Activated naive CD8-positive, alpha-beta T cell treated with anti-CD3 and anti-CD28 coated beads for 36 hours (primary cell): ENCODE data around the gene ALS2. TPM values are rescaled to one million over a fixed set of nuclear protein-coding genes. Genes with fewer than 3 reads are reported as not detected.

Source experiments
- DNase-seq: peaks from one replicate; pipeline ENCODE4 v3.0.0; 2021
- H3K27ac Mint-ChIP-seq: one replicate; pipeline ENCODE4 v1.8.0; 2022; ENCODE audit warnings: mild to moderate bottlenecking, moderate library complexity, mixed read lengths
- H3K27me3 Mint-ChIP-seq: one replicate; pipeline ENCODE4 v1.8.0; 2022; ENCODE audit warnings: mild to moderate bottlenecking, mixed read lengths
- H3K36me3 Mint-ChIP-seq: one replicate; pipeline ENCODE4 v1.8.0; 2021; ENCODE audit warnings: mild to moderate bottlenecking, mixed read lengths
- H3K4me1 Mint-ChIP-seq: one replicate; pipeline ENCODE4 v1.8.0; 2021; ENCODE audit warnings: mixed read lengths
- H3K4me3 Mint-ChIP-seq: one replicate; pipeline ENCODE4 v1.8.0; 2022; ENCODE audit warnings: mild to moderate bottlenecking, moderate library complexity, mixed read lengths
- H3K9me3 Mint-ChIP-seq: one replicate; pipeline ENCODE4 v1.8.0; 2022; ENCODE audit warnings: mixed read lengths
- total RNA-seq, 2 experiments: library from RNA; stranded (reverse); gene quantifications; one replicate each; pipeline ENCODE4 v1.2.3, GENCODE V29; 2021

ALS2 gene
- total RNA-seq, 2 experiments from 2014 or later: 16.1 to 16.5 TPM

- no peak overlapping the region for H3K27ac Mint-ChIP-seq
- DNase-seq: no peak
- H3K27me3 Mint-ChIP-seq: peaks cover 16% of the 10 kb centered on the region
- no peak overlapping the region for H3K4me3 Mint-ChIP-seq
- no peaks in the 10 kb centered on the region for H3K9me3 Mint-ChIP-seq
- peaks cover 2% of the 10 kb centered on the region for H3K4me1 Mint-ChIP-seq
- H3K36me3 Mint-ChIP-seq: no peaks in the 10 kb centered on the region
Measured at GRCh38 chr2:201798252-201798913, 17.6 kb upstream of the ALS2 start.

DNA sequence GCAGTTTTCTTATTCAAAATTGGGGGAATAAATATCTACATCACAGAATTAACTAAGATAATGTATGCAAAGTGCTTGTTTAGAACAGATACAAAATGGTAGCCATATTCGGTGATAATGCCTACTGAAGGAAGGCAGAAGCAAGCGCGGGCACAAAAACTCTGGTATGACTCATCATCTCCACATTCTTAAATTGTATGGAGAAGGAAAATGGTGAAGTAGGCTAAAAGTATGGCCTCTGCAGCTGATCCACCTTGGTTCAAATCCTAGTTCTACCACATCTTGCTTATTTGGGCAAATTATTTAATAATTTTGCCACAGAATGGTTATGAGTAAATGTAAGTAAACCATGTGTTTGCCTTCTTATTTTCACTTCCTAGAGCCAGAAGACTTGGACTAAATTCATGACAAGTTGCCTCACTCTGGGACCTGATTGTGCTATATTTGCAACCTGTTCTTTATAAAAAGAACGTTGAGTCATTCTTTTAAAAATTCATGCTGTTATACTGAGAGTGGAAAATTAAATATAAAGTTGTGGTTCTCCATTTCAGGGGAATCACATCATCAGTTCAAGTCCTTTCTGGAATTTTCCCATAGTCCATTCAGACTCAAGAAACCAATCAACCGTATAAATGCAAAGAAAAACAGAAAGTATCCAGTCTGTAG lies 16.6 kb upstream of the ALS2 start:
- H3K36me3 Mint-ChIP-seq: no peaks in the 10 kb centered on the region
- H3K9me3 Mint-ChIP-seq: no peaks in the 10 kb centered on the region
- H3K27ac Mint-ChIP-seq: no peak overlapping the region
- peaks cover 12% of the 10 kb centered on the region for H3K27me3 Mint-ChIP-seq
- DNase-seq: no peak
- no peak overlapping the region for H3K4me3 Mint-ChIP-seq
- H3K4me1 Mint-ChIP-seq: peaks cover 2% of the 10 kb centered on the region

- peaks cover 10% of the 10 kb centered on the region for H3K27me3 Mint-ChIP-seq
- H3K27ac Mint-ChIP-seq: no peak overlapping the region
- H3K4me1 Mint-ChIP-seq: peaks cover 2% of the 10 kb centered on the region
- no peak overlapping the region for H3K4me3 Mint-ChIP-seq
- H3K9me3 Mint-ChIP-seq: no peaks in the 10 kb centered on the region
- no peaks in the 10 kb centered on the region for H3K36me3 Mint-ChIP-seq
- DNase-seq: no peak
Measured at GRCh38 chr2:201796478-201796865, 15.7 kb upstream of the ALS2 start.

DNA sequence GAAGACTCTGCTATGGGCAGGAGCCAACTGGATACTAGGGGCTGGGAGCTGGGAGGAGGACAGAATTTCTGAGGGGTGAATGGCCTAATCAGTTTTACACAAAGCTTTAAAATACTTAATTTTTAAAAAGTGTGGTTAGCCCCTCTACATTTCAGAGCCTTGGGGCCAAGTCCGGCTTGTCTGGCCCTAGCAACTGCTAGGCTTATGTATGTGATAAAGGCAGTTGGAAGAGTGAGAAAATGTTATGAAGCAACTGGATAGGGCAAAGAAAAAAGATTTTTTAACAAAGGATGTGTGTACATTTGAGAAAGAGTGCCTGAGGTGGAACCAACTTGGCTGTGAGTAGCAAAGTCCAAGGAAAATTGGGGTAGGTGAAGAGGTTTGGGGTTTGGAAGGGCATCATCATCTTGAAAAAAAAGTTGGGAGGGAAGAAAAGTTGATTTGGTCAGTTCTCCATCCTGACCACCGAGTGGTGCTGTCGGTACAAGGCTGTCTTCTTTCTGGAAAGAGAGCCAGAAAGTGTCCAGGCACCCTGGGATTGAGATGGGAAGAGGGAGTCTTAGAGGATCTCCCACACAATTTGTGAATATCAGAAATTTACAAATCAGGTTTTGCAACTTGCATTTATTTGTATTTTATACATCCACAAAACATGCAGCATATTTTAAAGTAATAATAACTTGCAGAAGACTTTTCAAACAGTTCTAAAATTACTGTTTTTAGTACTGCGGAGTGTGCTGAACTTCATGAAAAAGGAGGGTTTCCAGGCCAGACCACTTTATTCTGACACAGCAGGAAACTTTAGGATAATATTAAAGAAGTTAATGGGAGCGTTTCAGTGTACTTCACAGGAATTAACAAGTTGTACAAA lies 15.1 kb upstream of the ALS2 start:
- no peak for DNase-seq
- no peaks in the 10 kb centered on the region for H3K36me3 Mint-ChIP-seq
- no peaks in the 10 kb centered on the region for H3K9me3 Mint-ChIP-seq

DNA sequence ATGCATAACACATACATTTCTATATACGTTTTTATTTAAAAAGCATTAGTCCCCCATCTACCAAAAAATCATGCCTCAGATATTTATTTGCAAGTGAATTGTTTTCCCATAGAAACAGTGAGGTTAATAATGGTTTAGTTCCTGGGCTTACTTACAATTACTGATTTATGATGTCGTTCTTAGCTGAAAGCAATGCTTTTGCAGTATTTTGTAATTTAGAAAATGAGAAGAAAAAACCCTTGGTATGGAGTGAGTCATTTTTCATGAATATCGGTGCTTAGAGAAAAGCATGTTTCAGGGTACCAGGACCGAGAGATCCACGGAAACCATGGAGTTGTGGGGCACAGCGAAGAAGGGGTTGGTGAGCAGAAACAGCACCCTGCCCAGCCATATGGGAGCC lies 13.6 kb upstream of the ALS2 start:
- Mint-ChIP-seq H3K4me3 (no peak overlapping the region), H3K27me3 (peaks cover 3% of the 10 kb centered on the region), H3K27ac (no peak overlapping the region), H3K4me1 (peaks cover 2% of the 10 kb centered on the region), H3K9me3 (no peaks in the 10 kb centered on the region), H3K36me3 (no peaks in the 10 kb centered on the region)
- DNase-seq: no peak

More for the DNA sequence above, 15.1 kb upstream of the ALS2 start:
- no peak overlapping the region for H3K4me3 Mint-ChIP-seq
- H3K4me1 Mint-ChIP-seq: peaks cover 2% of the 10 kb centered on the region
- H3K27ac Mint-ChIP-seq: no peak overlapping the region
- H3K27me3 Mint-ChIP-seq: peaks cover 6% of the 10 kb centered on the region

DNA sequence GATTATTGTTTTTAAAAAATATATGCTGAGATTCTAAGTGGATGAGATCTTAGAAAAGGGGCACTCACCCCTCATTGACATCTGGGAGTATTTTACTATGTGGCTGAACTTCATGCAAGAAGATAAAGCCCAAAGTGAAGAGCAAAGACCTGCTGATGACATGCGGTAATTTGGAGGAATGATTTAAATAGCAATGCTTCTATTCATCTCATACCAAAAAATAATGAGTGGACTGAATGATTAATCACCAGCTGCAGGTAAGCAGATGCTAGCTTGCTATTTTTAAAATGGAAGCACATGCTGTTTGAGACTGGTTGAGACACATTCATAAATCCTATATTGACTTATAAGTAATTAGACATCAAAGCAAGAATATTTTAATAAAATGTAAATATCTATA lies 12.9 kb upstream of the ALS2 start:
- H3K27ac Mint-ChIP-seq: no peak overlapping the region
- peaks cover 3% of the 10 kb centered on the region for H3K27me3 Mint-ChIP-seq
- no peaks in the 10 kb centered on the region for H3K36me3 Mint-ChIP-seq
- no peak overlapping the region for H3K4me3 Mint-ChIP-seq
- no peak for DNase-seq
- peaks cover 2% of the 10 kb centered on the region for H3K4me1 Mint-ChIP-seq
- no peaks in the 10 kb centered on the region for H3K9me3 Mint-ChIP-seq

DNA sequence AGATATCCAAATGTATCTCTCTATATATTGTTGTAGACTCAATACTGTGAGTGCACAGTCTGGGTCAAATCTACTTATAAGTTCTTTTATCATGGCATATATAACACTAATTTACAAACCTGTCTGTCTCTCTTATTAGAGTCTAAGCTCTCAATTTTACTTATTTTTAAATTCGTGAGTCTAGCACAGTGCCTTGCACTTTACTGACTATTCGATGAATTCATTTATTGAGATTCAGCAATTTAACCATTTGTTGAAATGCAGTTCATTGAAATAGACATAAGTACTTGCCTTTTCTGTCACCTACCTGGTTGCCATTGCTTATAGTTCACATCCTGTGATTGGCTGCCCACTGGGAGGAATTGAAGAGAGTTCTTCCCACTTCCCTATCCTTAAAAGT lies 10.3 kb upstream of the ALS2 start:
- Mint-ChIP-seq H3K27ac (no peak overlapping the region), H3K9me3 (no peaks in the 10 kb centered on the region), H3K4me1 (no peaks in the 10 kb centered on the region), H3K36me3 (no peaks in the 10 kb centered on the region), H3K4me3 (no peak overlapping the region), H3K27me3 (peaks cover 3% of the 10 kb centered on the region)
- no peak for DNase-seq

DNA sequence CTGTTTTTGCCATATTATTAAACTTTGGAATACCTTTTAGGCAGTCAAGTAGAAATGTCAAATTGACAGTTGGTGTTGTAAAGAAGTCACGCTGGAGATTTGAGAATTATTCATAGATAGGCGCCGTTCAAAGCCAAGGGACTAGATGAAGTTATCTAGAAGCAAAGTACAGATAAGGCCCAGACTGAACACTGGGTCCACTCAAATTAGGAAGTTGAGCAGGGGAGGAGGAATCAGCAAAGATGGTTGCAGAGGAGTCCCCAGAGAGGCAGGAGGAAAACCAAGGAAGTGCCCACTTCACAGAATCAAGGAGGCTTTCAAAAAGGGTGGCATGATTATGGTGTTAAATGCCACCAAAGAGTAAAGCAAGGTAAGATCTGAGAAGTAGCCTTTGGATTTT lies 9.6 kb upstream of the ALS2 start:
- Mint-ChIP-seq H3K36me3 (no peaks in the 10 kb centered on the region), H3K4me3 (no peak overlapping the region), H3K9me3 (no peaks in the 10 kb centered on the region), H3K4me1 (no peaks in the 10 kb centered on the region), H3K27ac (no peak overlapping the region), H3K27me3 (peaks cover 3% of the 10 kb centered on the region)
- no peak for DNase-seq

GRCh38 chr2:201789395-201789794 lies 8.7 kb upstream of the ALS2 start:
- H3K27me3 Mint-ChIP-seq: peaks cover 3% of the 10 kb centered on the region
- no peaks in the 10 kb centered on the region for H3K9me3 Mint-ChIP-seq
- no peak for DNase-seq
- H3K27ac Mint-ChIP-seq: no peak overlapping the region
- H3K36me3 Mint-ChIP-seq: no peaks in the 10 kb centered on the region
- no peak overlapping the region for H3K4me3 Mint-ChIP-seq
- no peaks in the 10 kb centered on the region for H3K4me1 Mint-ChIP-seq

DNA sequence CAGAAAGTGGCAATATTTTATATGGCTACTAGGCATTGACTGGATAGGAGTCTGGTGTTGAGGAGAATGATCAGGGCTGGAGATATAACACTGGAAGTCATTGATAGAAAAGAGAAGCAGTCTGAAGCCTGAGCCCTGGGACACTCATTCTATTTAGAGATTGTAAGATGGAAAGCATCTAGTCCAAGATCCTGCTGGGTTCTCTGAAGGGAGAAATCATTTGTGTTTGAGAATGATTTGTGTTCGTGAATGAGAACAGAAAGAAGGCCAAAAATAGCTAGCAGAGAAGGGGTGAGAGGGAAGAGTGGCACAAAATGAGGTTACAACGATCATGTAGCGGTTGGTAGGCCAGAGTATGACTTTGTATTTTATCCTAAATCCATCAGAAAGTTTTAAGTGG lies 7.6 kb upstream of the ALS2 start:
- Mint-ChIP-seq H3K9me3 (no peaks in the 10 kb centered on the region), H3K4me1 (no peaks in the 10 kb centered on the region), H3K27me3 (peaks cover 7% of the 10 kb centered on the region), H3K27ac (no peak overlapping the region), H3K36me3 (no peaks in the 10 kb centered on the region), H3K4me3 (no peak overlapping the region)
- DNase-seq: no peak

- no peak overlapping the region for H3K27ac Mint-ChIP-seq
- no peaks in the 10 kb centered on the region for H3K9me3 Mint-ChIP-seq
- no peaks in the 10 kb centered on the region for H3K36me3 Mint-ChIP-seq
- H3K4me1 Mint-ChIP-seq: peaks cover 8% of the 10 kb centered on the region
- H3K4me3 Mint-ChIP-seq: no peak overlapping the region
- DNase-seq: no peak
- peaks cover 9% of the 10 kb centered on the region for H3K27me3 Mint-ChIP-seq
Measured at GRCh38 chr2:201786471-201786870, 5.7 kb upstream of the ALS2 start.

DNA sequence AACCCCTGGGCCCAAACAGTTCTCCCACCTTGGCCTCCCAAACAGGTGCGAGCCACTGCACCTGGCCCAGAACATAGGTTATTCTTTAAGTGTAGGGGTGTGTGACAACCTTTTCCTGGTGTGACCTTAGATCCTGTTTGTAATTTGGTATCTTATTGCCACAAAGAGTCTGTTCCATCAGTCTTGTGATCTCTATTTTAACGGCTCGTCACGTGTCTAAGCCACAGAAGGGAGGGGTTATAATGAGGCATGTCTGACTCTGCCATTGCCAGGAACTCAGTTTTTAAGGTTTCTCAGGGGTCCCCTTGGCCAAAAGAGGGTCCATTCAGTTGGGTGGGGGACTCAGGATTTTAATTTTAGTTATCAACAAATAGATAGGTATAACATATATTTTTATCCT lies 4.4 kb upstream of the ALS2 start:
- Mint-ChIP-seq H3K36me3 (no peaks in the 10 kb centered on the region), H3K27ac (no peak overlapping the region), H3K27me3 (peaks cover 9% of the 10 kb centered on the region), H3K4me1 (peaks cover 14% of the 10 kb centered on the region), H3K4me3 (no peak overlapping the region), H3K9me3 (no peaks in the 10 kb centered on the region)
- no peak for DNase-seq

DNA sequence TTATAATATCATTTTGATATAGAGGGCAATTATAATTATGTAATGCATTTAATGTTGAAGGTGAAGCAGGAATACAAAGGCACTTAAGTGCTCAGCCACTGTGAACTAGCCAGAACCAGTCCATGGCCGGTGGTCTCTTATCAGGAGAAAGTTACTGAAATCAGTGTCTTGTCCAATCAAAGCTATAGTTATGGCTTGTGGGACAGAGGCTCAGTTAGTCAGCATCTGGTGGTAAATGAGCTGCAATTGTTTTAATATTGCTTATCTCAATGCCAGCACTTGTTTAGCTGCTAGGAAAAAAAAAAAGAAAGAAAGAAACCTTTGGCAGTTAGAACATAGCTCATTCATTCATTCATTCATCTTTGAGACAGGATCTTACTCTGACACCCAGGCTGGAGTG lies 3.8 kb upstream of the ALS2 start:
- Mint-ChIP-seq H3K9me3 (no peaks in the 10 kb centered on the region), H3K4me1 (peaks cover 19% of the 10 kb centered on the region), H3K4me3 (no peak overlapping the region), H3K27ac (no peak overlapping the region), H3K27me3 (peaks cover 9% of the 10 kb centered on the region), H3K36me3 (no peaks in the 10 kb centered on the region)
- no peak for DNase-seq

DNA sequence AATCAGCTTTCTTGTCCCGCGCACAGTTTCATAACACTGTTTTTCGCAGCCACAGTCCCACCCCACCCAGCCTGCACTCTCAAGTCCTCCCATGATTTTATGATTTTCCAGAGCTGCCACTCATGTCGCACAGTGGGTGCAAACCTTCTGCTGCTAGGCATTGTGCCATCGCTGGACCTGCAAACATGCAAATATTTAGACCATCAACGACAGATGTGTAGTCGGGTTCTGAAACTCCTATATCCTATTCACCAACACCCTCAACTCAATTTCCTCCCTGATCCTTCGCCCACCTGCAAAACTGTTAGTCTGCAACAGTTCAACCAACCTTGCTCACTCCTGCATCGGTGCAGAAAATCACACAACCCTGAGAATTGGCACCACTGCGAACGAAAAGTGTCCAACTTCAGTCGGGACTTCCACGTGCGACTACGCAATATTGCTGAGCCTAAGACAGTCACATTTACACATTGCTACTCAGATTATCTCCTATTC lies 871 bp upstream of the ALS2 start:
- DNase-seq: no peak
- Mint-ChIP-seq H3K27me3 (peaks cover 9% of the 10 kb centered on the region), H3K4me1 (peaks cover 34% of the 10 kb centered on the region), H3K9me3 (no peaks in the 10 kb centered on the region), H3K27ac (peak overlapping the region; percentile 96), H3K4me3 (peak overlapping the region; percentile 95), H3K36me3 (no peaks in the 10 kb centered on the region)

GRCh38 chr2:201779901-201780673 lies 646 bp downstream of the ALS2 start:
- Mint-ChIP-seq H3K36me3 (no peaks in the 10 kb centered on the region), H3K27me3 (peaks cover 9% of the 10 kb centered on the region), H3K4me3 (peak overlapping the region; percentile 95), H3K9me3 (no peaks in the 10 kb centered on the region), H3K27ac (peak overlapping the region; percentile 80), H3K4me1 (peaks cover 36% of the 10 kb centered on the region)
- no peak for DNase-seq
